22Rv1 (cell line): ENCODE measurements around the gene STAC.

ENCODE experiments used
- CTCF ChIP-seq: fragments of 450-650 bp; IDR thresholded peaks from 2 replicates; pipeline ENCODE4 v1.5.1; 2017; ENCODE audit warnings: mild to moderate bottlenecking
- ZFX ChIP-seq: fragments of 450-650 bp; IDR thresholded peaks from 2 replicates; pipeline ENCODE4 v1.6.1; 2017; ENCODE audit warnings: antibody characterized with exemption, borderline replicate concordance

GRCh38 chr3:36332139-36332538 is 48.2 kb upstream of the STAC start:
- TF ChIP-seq CTCF, result no peak
- TF ChIP-seq ZFX, result no peak
